NCI-H1092 treated with DMSO at 0.1 percent for 48 hours (cell line): Measurements from ENCODE around the gene TBC1D32.
"Not testable (repeated sequence)": the region's sequence is repeated elsewhere in the genome, so short reads cannot be mapped to it uniquely, and the experiment has no call there.

ENCODE experiments used
- DNase-seq: peaks from one replicate; lab custom pipeline; 2025; lab: John Stamatoyannopoulos, UW

Gene TBC1D32

DNA sequence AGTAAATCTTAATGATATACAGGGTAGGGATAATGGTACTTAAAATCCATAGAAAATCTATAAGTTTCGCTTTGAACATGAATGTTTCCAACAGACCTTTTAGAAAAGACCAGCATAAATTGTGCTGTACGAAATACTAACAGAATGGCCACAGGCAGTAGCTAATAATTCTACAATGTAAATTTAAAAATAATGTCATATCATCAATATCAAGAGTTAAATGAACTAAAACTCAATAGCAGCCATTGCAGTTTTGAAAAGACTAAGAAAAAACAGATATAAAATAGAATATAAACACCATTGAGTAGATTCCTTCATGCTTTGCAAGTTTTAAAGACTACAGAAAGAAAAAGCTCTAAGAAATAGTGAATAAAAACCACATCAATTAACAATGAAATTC is 14.7 kb downstream of the TBC1D32 start:
- DNase-seq, result no peak

DNA sequence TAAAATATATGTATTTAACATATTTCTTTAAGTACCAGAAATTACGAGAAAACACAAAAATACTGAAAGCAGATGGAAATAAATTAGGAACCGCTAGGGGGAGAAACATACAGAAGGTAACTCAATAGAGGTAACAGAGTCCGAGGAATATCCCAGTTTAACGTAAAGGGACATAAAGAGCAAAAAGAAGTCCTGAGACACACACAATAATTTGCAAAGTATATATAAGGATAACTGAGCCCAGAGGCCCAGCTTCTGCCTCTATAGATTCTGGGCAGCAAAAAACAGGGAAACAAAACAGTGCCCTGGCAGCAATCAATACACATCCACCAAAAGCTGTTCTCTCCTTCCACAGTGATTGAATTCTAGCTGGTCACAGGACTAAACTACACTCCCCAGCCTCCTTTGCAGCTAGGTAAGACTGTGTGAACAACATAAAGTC is 15.1 kb downstream of the TBC1D32 start:
- DNase-seq, result no peak

DNA sequence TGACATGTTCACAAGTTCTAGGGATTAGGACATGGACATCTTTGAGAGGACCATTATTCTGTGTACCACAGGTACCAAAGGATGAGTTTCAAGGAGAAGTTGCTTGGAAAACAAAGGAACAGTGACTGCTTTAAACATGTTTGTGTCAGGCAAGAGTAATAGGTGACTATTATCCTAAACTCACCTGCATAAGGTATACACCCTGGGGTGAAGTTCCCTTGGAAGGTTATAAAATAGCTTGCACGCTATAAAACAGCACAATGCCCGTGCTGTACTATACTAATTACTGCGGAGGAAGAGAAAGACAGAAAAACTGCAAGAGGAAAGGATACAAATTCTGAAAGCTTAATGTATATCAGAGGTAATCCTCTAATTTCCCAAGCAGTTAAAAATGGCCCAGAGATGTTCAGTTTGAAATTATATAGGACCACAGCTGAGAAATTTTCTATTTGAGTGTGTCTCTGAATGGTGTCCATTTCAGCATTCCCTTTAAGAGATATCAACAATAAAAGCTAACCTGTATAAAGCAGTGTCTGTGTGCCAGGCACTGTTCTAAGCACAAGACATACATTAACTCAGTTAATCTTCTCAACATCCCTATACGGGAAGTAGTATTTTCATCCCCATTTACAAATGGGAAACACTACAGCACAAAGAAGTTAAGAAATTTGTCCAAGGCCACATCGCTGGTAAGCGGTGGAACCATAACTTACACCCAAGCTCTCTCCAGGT is 19.7 kb downstream of the TBC1D32 start:
- no peak for DNase-seq

DNA sequence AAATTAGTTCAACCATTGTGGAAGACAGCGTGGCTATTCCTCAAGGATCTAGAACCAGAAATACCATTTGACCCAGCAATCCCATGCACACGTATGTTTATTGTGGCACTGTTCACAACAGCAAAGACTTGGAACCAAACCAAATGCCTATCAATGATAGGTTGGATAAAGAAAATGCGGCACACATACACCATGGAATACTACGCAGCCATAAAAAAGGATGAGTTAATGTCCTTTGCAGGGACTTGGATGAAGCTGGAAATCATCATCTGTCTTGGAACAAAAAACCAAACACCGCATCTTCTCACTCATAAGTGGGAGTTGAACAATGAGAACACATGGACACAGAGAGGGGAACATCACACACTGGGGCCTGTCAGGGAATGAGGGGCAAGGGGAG is 22.5 kb downstream of the TBC1D32 start:
- DNase-seq, result not testable (repeated sequence)

DNA sequence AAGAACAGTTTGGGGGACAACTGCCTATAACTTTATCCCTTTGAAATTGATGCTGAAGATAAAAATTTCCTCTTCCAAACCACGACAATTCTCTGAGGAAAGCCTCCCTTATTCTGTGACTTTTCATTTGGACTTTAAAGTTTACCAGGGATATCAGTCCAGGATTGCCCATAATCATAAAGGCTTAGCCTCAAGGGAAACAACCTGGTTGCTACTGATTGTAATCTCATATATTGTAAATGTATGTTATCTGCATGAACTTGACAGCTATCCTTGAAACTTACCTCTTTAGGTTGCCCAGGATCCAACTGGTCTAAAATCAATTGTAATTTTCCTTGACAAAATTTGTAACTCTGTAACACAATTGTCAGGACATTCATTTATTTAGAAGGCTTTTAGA is 23.8 kb downstream of the TBC1D32 start:
- no peak for DNase-seq

DNA sequence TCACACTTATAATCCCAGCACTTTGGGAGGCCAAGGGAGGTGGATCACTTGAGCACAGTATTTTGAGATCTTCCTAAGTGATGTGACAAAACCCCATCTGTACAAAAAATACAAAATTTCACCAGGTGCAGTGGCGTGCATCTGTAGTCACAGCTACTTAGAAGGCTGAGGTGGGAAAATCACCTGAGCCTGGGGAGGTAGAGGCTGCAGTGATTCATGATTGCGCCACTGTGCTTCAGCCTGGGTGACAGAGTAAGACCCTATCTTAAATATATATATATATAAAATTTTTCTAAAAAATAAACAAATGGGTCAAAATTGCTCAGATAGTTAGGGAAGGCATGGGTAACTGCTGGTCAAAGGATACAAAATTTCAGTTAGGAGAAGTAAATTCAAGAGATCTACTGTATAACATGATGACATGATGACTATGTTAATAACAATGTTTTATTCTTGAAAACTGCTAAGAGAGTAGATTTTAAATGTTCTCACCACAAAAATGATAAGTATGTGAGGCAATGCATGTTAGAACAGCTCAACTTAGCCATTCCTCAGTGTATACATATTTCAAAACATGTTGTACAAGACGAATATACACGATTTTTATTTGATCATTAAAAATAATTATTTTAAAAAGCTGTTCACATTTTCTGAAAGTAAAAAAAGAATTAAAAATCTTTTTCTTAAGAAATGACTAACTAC is 24.4 kb downstream of the TBC1D32 start:
- no peak for DNase-seq

DNA sequence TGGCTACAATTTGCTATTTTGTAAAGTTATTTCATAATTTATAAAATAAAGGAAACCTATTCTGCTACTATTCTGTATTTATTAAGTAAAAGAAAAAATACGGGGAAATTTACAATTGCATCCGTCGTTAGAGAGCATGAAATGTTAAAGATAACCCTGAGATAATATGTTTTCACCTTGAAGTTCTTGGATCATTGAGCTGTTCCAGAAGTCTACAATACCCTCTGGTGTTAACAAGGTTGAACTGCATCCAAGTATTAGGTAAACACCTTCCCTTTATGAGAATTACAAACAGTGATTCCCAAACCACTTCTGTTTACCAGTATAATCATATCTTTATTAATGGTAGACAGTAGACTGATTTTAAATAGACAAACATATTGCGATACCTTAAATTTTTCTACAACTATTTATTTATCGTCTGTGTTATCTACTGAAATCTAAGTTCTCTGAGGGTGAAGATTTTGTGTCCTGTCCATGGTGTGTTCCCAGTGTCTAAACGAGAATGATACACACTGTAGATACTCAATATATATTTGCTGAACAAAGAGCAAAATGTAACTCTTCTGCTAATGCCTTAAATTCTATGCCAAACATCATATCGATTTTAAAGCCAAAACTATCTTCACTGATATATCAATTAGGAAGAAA is 28.2 kb downstream of the TBC1D32 start:
- peak; percentile 28 for DNase-seq

DNA sequence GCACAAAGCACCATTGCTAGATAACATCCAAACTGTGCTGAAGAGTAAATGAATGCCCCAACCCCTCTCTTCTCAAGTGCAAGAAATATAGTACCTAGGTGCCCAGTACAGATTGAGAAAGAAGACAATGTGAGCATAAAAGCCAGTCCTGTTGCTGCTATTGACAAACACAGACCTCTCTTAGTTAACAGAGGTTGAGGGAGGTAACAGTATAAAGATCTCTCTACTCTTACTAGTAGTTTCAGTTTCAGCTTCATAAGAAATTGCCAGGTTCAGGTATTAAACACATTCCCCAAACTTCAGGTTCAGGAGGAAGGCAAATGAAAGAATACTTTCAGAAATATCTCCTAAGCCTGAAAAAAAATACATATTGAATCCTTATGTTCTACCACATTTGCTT is 31.4 kb downstream of the TBC1D32 start:
- no peak for DNase-seq

DNA sequence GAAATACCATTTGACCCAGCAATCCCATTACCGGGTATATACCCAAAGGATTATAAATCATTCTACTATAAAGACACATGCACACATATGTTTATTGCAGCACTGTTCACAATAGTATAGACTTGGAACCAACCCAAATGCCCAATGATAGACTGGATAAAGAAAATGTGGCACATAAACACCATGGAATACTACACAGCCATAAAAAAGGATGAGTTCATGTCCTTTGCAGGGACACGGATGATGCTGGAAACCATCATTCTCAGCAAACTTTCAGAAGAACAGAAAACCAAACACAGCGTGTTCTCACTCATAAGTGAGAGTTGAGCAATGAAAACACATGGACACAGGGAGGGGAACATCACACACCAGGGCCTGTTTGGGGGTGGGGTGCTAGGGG is 33.1 kb downstream of the TBC1D32 start:
- DNase-seq, result not testable (repeated sequence)

DNA sequence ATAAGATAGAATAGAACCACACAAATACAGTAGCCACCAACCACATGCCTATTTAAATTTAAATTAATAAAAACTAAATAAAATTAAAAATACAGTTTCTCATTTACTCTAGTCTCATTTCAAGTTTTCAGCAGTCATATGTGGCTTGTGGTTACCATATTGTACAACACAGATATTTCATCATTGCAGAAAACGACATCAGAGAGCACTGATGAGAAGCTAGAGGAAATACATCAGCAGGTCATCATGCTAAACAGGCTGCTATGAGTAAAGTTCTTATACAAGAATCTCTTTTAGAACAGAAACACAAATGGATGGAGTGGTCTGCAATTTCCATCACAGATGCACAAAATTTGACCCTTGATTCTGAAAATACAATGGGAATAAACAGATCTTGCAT is 36.6 kb downstream of the TBC1D32 start:
- no peak for DNase-seq

DNA sequence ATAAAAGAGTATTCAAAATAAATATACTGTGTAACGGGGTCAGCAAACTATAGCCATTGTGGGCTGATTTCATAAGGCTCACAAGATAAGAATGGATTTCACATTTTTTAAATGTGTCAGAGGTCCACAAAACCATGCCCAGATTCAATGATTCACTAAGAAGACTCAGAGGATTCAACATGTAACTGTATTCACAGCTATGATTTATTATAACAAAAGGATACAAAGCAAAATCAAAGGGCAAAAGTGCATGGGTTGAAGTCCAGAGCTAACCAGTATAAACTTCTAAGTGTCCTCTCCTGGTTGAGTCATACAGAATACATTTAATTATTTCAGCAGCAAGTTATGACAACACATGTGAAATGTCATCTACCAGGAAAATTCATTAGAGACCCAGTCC is 49.2 kb downstream of the TBC1D32 start:
- DNase-seq, result no peak

DNA sequence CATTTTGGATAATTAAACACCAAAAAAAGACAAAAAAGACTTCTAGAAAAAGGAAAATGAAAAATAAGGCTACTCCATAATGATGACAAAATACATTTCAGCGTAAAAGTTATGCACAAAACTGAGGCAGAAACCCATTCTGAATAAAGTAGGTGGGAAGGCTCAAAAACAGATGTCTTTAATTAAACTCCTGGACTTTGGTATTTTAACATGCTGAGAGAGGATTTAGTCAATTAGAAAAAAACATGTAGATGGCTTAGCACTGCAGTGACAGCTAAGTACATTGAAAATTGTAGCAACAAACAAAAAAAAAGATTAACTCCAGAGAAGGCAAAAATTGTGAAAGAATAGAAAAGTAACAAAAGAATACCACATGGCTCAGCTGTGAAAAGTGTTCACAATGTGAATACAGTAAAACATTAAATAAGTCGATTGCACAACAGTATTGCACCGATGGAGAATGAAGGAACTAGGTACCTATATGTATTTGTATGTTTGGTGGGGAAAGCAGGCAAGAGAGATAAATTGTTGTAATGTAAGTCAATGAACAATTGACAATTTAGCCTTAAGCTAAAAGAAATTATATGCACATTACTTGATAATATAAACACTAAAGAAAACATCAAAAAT is 59.5 kb downstream of the TBC1D32 start:
- DNase-seq, result no peak

DNA sequence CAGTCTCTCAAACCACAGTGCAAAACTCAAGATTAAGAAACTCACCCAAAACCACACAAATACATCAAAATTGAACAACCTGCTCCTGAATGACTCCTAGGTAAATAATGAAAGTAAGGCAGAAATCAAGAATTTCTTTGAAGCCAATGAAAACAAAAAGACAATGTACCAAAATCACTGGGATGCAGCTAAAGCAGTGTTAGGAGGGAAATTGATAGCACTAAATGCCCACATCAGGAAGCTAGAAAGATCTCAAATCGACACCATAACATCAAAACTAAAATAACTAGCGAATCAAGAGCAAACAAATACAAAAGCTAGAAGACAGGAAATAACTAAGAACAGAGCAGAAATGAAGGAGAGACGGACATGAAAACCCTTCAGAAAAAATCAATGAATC is 70.5 kb downstream of the TBC1D32 start:
- no peak for DNase-seq

DNA sequence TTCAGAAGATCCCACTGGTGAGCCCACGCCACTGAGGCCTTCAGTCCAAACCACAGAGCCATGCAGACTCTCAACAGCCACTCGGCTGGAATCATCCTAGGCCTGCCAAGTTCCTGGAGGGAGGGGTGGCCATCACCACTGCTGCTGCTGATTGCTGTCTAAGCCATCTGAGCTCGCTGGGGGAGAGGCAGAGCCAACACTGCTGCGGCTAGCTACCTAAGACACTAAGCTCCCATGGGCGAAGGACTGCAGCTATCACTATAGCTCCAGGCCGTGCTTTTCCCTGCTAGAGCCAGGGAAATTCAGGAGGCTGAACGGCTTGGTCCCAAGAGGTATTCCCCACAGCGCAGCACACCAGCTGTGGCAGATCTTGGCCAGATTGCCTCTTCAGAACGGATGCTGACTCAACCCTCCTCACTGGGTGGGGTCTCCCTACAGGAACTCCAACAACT is 73.6 kb downstream of the TBC1D32 start:
- no peak for DNase-seq

DNA sequence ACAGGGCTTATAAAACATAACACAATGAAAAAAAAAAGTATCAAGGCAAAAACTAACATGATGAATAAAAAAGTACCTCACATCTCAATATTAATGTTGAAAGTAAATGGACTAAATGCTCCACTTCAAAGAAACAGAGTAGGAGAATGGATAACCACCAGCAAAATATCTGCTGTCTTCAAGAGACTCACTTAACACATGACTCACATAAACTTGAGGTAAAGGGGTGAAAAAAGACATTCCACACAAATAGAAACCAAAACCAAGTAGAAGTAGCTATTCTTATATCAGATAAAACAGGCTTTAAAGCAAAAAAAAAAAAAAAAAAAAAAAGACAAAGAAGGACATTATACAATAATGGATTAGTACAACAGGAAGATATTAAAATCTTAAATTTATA is 86.9 kb downstream of the TBC1D32 start:
- DNase-seq, result no peak

DNA sequence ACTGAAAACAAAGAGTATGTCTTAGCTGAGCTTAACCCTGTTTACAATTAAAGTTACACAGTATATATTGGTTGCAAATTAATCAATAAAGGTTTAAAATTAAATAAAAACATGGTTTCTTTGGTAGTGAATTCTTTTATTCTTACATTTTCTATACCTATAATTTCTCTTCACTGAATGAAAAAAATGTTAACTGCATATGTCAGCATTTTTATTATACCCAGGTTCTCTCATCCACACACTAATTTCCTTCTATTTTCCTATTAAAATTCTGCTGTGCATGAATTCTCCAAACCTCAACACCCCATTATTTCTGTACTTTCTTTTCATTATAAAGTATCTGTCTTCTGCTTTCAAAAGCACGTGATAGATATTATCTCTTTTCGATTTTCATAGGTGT is 91.9 kb downstream of the TBC1D32 start:
- no peak for DNase-seq

DNA sequence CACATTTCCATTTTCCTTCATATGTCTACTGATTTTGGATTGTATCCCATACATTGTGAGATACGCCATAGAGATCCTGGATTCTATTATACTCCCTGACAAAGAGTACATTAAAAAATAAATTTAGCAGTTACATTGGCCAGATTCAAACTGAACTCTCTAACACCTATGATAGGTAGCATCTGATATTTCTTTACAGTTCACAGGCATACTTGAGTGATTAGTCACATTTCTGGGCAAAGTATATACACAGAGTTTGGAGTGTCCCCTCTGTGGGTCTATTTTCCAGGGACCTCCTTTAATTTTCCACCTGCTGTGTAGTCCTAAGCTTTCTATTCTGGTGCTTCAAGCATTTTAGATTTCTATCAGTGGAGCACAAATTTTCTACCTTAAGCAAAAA is 96.4 kb downstream of the TBC1D32 start:
- DNase-seq, result no peak

DNA sequence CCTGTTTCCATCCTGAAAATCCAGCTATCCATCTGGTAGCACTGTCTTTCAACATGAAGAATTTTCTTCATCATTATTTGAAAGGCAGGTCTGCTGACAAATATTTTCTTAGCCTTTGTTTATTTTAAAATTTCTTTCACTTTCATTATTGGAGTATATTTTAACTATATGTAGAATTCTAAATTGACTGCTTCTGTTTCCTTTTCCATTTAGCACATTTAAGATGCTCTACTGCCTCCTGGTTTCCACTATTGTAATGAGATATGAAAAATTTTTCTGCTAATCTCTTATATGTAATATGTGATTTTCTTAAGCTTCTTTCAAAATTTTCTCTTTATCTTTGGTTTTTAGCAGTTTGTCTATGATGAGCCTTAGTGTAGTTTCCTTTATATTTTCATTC is 97.3 kb downstream of the TBC1D32 start:
- no peak for DNase-seq

DNA sequence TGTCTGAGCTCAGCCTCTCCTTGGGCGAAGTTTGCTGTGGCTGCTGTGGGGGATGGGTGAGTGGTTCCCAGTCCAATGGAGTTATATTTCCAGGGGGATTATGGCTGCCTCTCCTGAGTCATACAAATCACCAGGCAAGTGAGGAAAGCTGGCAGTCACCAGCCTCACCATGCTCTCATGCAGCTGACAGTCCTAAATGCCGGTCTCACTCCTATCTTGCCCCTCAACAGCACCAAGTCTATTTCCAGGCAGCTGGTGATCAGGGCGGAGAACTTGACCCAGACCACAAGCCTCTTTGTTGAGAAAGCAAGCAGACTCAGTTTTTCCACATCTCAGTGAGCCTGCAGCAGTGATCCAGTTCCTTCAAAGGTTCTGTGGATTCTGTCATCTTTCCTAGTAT is 98.9 kb downstream of the TBC1D32 start:
- no peak for DNase-seq

DNA sequence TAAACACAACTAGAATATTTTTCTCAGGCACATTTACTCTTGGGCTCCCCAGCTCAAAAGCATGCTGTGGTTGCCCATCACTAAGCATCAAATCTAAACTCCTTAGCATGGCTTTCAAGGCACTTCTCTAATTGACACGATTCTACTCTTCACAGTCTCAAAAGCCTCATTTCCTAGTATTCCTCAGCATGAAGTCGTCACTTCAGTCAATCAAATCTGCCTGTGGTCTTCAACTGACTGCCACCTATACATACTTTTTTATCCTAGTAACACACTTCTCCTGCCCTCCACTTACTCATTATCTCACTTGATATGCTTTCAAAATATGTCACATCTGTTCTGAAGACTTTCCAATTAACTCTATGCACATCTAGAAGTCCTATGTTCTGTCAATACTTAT is 110.3 kb downstream of the TBC1D32 start:
- no peak for DNase-seq

DNA sequence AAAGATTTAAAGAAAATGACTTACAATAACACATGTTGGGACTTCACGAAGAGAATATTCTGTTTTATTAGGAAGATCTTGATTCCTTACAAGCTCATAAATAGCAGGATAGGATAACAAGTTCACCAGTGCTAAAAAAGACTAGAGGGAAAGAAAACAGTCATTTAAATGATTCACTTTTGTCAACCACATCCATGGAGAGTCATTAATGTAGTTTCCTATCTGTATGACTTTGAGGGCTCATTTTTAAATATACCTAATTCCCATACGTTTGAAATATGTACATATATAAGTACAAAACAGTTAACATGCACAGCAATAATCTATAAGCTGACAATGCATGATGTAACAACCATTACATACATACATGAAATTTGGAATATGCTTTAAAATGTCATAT is 111.1 kb downstream of the TBC1D32 start:
- DNase-seq, result no peak

DNA sequence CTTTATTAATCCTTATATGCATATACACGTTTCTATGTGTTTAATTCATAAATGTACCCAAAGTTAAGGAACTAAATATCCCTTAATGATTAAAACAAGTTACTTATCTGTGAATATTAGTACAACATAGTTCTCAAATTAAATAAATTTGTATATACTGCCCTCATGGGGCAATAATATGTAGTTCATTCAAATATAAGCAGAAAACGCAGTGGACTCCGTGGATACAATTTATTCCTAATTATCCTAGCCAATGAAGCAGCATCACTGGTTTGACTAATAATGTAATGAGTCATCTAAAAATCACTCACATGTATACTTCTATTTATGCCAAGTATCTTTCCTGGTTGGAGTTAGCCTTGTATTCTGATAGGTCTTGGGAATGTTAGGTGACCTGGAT is 111.6 kb downstream of the TBC1D32 start:
- DNase-seq, result no peak

DNA sequence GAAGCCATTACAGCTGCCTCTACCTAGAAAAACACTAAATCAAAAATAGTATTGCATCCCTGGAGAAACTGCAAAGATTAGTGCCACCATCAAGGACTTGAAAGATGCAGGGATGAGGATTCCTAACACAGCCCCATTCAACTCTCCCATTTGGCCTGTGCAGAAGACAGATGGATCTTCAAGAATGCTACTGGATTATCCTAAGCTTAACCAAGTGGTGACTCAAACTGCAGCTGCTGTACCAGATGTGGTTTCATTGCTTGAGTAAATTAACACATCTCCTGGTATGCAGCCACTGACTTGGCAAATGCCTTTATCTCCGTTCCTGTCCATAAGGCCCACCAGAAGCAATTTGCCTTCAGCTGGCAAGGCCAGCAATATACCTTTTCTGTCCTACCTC is 117.4 kb downstream of the TBC1D32 start:
- DNase-seq, result no peak
